ENCODE data around the gene ZNF66.
"Not testable (repeated sequence)": the region's sequence is repeated elsewhere in the genome, so short reads cannot be mapped to it uniquely, and the experiment has no call there.

ZNF66 gene

DNA sequence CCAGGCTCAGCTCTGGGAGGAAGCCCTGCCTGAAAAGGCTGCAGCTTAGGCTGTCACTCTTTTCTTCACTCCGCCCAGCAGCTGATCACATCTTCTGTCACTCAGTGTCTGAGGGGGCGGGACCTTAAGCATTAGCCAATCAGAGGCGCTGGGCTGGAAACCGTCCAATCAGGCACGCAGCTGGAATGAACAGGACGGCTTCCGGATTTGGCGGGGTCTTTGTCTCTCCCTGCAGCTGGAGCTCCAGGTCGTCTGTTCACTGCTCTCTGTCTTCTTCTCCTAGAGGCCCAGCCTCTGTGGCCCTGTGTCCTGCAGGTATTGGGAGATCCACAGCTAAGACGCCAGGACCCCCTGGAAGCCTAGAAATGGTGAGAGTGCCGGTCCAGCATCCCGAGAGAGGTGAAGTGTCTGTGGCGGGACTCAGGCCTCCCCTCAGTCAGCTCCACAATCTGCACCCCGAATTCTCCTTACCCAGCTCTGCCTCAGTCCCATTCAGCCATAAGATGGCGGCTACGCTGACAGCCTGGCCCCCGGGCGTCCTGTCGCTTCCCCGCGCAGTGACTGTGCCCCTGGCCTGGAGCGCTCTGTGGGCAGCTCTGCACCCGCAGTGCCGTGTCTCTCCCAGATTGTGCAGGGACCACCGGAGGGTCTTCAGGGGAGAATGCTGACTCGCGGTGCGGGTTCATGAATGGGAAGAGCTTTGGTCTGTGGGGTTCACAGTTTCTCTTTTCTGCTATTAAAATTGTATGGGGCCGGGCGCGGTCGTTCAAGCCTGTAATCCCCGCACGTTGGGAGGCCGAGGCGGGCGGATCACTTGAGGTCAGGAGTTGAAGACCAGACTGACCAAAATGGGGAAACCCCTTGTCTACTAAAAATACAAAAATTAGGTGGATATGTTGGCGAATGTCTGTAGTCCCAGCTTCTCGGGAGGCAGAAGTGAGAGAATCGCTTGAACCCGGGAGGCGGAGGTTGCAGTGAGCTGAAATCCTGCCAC lies at the start of gene ZNF66:
TSS of gene ZNF66 (plus strand) at position 222 of the 994 bp plus-strand sequence. CDS start at position 366, 144 bp downstream.
- DNase-seq = peak; percentile 64

DNA sequence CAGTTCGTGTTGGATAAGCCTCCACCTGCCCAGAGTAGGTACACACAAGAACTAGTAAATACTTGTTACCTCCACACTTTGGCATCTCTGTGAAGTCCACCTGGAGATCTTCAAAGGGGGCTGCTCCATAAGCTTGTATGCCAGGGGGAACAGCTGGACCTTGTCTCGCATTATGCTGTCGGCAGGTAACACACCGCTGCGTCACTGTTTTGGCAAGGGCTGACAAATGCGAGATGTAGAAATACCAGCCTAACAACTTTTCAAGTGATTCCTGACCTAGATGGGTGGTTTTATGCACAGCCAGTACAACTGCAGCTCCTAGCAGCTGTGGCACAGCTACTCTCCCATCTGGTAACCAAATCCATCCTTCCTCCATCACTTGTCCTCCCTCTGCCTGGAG lies 25.9 kb upstream of the ZNF66 start:
- not testable (repeated sequence) for DNase-seq

DNA sequence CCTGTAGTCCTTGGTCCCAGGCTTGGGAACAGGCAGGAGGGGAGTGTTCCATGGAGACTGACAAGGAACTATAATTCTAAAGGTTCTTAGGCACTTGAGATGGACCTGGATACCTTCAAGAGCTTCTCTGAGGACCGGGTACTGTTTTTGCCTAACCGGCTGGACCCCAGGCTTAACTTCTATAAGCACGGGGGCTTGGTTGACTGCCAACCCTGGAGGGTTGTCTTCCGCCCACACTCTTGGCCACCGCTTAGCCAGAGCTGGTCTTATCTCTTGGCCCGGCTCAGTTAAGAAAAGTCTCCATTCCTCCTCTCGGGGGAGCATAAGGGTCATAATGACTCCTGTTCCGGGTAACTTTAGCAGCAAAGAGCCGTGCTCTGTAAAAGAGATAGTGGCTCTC lies 23.8 kb upstream of the ZNF66 start:
- not testable (repeated sequence) for DNase-seq

DNA sequence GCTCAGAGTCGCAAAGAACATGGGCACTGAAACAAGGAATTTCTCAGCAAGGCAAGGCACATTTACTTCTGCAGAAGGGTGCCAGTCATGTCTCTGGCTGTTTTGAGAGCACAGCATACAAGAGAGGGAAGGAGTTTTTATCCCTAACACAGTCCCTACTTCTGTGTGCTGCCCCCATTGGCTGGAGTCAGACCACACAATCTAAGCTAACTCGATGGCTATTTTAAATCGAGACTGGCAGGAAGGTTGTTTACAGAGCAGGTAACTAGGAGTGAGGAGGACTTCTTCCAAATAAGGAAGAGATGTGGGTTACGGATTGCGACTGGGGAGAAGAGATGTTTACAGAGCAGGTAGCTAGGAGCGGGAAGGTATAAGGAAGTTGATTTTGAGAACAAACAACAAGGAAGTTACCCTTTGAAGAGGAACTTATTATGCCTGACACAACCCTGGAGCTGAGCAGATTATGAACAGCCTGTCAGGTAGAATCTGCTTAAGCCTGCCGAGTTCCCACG lies 6.8 kb upstream of the ZNF66 start:
- DNase-seq = not testable (repeated sequence)

DNA sequence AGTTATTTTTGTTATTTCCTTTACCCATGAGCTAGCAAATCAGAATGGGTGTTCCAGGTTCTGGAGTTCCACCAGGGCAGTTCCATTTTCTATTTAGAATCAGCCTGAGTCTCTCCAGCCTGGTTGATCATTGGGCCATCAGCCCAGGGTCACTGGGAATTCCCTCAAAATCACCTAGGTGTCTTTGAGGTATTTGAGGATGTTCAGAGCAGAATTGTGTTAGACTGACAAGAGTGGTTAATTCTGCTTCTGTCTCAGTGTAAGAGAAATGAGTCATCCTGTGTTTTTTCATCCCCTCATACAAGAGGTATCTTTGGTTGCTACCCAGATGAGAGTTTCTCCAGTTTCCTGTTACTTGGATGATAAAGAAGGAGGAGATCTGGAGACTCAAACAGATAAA lies 11.7 kb downstream of the ZNF66 start:
- no peak for DNase-seq

DNA sequence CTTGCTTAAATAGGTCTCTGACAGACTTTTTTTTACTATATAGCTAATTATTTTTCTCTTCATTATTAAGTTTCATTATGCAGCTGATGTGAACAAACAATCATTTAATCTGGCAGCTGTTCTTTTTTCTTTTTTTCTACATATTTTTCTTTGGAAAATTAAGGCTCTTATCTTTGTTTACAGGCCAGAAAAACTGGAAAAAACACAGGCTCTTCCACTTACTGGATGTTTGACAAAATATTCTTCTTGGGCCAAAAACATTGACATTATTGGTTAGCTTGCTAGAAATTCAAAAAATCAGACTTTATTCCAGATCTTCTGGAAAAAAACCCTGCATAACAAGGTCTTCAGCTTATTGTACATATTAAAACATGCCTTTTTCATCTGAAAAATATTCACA lies 15.7 kb downstream of the ZNF66 start:
- DNase-seq = no peak

DNA sequence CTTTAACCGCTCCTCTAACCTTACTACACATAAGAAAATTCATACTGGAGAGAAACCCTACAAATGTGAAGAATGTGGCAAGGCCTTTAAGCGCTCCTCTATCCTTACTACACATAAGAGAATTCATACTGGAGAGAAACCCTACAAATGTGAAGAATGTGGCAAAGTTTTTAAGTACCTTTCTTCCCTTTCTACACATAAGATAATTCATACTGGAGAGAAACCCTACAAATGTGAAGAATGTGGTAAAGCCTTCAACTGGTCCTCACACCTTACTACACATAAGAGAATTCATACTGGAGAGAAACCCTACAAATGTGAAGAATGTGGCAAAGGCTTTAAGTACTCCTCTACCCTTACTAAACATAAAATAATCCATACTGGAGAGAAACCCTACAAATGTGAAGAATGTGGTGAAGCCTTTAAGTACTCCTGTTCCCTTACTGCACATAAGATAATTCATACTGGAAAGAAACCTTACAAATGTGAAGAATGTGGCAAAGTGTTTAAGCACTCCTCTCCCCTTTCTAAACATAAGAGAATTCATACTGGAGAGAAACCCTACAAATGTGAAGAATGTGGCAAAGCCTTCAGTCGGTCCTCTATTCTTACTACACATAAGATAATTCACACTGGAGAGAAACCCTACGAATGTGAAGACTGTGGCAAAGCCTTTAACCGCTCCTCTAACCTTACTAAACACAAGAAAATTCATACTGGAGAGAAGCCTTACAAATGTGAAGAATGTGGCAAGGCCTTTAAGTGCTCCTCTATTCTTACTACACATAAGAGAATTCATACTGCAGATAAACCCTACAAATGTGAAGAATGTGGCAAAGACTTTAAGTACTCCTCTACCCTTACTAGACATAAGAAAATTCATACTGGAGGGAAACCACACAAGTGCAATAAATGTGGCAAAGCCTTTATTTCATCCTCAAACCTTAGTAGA lies 30.5 kb downstream of the ZNF66 start:
- DNase-seq = not testable (repeated sequence)

DNA sequence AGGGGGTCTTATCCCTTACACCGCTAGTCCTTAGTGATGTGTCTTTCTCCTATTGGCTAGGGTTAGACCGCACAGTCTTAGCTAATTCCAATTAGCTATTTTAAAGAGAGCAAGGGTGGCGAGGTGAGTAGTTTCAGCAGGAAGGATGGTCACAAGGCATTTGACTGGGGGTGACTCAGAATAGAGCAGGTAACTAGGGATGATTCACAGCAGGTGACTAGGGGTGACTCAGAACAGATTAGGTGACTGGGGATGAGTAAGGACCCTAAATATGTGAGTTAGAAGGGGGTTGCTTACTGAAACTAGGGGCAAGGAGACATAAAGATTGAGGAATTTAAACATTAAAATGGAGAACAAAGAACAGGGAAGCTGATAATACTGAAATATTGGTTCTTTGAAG lies 64.3 kb downstream of the ZNF66 start:
- DNase-seq = no peak
